GM19452 (cell line): ENCODE data around the gene C20orf204.
A peak's percentile ranks its signal among the peaks of the same experiment; 100 is the strongest.

Experiments used
- ATAC-seq: cut with Tn5 transposase; IDR thresholded peaks from one replicate; pipeline ENCODE4 v1.9.1; 2021; ENCODE audit not compliant: unreplicated experiment

Gene C20orf204

DNA sequence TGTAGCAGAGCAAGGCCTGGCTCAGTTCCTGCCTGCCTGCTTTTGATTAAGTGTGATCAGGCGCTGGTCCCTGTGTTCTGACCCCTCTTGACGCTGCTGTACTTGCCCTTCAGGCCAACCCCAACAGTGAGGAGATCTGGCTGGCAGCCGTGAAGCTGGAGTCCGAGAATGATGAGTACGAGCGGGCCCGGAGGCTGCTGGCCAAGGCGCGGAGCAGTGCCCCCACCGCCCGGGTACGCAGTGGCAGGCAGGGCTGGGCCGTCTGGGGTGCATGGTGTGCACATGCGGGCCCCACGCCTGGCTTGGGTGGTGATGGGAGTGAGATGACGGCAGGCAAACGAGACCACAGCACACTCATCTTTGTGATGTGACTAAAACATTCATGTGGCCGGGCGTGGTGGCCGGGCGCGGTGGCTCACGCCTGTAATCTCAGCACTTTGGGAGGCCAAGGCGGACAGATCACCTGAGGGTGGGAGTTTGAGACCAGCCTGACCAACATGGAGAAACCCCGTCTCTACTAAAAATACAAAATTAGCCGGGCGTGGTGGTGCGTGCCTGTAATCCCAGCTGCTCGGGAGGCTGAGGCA lies 10.1 kb upstream of the C20orf204 start:
- ATAC-seq = no peak

DNA sequence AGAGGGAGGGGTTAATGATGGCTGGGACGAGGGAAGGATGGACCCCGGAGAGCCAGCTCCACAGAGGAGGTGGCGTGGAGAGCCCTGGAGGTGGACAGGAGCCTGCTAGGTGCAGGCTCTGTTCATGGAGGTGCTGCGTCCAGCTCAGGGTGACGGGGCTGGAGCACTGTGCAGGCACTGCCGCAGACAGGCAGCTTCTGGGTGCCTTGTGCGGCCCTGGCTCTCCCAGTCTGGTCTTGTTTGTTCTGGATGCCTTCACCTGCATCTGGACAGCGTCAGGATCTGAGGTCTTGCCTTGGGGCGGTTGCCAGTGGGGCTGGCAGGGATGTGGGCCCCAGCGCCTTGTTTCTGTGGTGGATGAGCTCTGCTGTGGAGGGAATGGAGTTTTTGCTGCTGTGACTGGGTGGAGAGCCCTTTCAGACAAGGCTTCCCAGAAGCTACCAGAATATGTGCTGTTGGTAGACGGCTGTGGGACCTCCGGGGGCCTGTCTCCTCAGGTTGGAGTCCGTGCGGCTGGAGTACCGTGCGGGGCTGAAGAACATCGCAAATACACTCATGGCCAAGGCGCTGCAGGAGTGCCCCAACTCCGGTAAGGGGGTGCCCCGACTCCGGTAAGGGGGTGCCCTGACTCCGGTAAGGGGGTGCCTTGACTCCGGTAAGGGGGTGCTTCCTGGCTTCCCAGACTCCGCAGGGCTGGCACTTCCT lies 7.8 kb upstream of the C20orf204 start:
- ATAC-seq = no peak

GRCh38 chr20:64029293-64030117 lies 6.5 kb upstream of the C20orf204 start:
- ATAC-seq = no peak

DNA sequence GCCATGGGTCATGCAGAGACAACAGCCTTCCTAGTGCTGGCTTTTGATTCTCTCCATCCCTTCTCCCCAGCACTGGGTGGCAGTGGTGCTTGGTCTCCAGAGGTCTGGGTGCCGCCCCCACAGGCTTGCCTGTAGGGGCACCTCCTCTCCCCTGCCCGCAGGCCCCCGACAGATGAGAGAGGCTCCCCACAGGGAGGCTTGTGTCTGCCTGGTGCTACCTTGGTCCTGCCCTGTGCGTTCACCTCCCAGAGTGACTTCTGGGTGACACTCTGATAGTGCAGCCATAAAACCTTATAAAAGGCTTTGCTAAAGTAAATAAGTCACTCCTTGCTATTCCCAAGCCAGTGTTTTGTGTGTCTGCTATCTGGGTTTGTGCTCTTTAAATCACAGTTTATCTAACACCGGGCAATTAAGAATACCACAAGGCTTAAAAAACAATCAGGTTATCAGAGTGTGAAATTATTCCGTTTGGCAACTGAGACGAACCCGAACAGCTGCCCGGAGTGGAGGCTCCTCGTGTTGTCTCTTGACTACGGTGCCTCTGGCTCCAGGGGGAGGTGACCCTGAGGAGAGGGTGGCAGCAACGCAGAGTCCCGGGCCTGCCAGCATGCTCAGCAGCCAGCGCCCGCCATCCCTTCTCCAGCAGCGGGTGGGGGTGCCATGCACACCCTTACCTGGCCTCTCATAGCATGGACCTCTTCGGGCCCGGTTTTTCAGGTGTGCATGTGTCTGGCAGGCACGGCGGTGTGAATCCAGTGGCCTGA lies 5.4 kb upstream of the C20orf204 start:
- ATAC-seq = no peak

- no peak for ATAC-seq
Measured at GRCh38 chr20:64031822-64032314, 4.1 kb upstream of the C20orf204 start.

DNA sequence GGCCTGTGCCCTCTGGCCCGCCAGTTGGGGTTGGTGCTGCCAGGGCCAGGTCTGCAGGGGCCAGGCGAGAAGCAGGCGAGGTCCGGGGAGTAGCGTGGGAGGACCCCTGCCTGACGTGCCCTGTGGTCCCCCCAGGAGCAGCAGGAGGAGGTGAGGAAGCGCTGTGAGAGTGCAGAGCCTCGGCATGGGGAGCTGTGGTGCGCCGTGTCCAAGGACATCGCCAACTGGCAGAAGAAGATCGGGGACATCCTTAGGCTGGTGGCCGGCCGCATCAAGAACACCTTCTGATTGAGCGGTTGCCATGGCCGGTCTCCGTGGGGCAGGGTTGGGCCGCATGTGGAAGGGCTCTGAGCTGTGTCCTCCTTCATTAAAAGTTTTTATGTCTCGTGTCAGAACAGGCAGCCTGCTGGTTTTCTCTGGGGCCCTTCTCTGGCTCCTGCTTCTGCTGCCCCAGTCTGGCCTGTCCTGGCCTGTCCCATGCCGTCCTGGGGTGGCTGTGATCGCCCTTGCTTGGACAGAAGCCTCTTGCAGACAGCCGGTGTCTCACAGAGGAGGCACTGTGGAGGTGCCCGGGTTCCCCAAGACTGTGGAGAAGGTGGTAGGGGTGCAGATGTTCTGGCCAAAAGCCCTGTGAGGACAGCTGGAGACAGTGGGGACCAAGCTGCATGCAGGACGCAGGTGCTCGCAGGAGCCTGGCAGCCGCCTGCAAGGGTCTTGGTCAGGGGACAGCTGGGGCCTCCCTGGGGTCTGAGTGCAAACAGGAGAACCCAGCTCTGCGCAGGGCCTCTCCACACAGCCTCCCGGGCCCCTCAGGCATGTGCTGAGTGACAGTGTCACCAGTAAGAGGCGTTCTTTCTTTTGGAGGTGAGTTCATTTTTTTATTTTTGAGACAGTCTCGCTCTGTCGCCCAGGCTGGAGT lies 3.0 kb upstream of the C20orf204 start:
- ATAC-seq = no peak

DNA sequence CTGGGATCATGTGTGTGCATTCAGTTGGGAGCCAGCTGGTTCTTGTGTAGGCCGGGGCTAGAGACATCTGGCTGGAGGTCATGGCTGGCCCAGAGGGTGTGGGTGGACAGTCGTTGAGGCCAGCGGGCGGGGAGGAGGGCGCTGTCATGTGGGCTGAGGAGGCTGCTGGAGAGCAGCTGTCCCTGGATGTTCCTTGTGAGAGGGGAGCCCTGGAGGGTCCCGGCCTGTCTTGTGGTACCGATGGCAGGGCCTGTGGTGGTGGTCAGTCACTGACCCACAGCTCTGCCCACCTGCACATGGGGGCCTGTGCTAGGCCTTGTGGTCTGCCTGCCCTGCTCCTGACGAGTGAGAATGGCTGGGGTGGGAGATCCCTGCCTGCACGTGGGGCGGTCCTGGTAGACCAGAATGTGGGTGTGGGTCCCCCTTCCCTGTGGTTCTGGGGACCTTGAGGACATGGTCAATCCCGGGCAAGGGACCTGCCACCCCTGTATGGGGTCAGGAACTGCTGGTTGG lies 1.9 kb upstream of the C20orf204 start:
- no peak for ATAC-seq

DNA sequence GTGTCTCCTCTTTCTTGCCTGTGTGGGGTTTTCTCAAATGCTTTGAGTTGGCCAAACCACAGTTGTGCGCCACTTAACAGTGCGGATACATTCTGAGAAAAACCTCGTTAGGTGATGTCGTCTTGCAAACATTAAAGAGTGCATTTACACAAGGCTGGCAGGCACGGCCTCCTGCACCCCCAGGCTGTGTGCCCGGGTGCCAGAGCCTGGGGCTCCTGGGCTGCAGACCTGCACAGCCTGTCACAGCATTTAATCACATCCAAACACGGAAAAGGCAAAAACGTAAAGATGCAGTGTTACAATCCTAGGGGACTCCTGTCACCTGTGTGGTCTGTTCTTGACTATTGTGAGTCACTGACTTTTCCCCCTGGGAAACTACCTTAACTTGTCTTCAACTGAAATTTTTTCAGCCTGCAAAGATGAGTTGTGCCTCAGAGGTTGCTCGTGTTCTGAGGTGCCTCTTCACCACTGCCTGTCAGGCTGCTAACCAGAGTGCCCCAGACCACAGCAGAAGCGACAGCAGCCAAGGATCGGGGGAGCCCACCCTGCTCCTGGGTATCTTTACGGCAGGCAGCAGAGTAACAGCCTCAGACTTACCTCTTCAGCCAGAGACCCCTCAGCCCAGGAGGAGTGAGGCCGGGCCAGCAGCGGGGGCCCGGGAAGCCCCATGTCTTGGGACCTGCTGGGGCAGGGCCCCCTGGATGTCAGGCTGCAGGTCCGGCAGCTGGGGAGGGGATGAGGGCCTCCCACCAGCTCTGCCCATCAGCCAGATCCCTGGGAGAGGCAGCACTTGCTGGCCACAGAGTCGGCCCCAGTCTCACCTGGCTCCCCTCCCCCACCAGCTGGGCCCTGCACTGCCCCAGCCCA lies 683 bp upstream of the C20orf204 start:
- ATAC-seq = no peak

GRCh38 chr20:64036346-64037198 lies 590 bp downstream of the C20orf204 start:
- ATAC-seq = no peak

- ATAC-seq = no peak
Measured at GRCh38 chr20:64037199-64037497, 1.2 kb downstream of the C20orf204 start.

GRCh38 chr20:64037498-64038213 lies 1.7 kb downstream of the C20orf204 start:
- ATAC-seq = no peak

DNA sequence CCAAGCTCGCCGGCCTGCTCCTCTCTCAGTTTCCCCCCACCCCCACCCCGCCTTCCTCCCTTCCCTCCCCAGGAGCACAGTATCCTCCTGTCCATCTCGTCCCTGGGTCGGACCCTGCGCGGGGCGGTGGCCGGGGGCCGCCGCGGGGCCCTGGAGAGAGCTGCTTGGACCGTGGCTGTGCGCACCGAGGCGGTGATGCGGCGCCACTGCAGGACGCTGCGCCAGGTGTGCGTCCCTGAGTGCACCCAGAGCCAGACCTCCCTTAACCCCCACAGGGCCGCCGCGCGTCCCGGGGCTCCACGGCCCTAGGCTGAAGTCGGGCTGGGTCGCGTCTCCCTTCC lies 2.2 kb downstream of the C20orf204 start:
- peak; percentile 42 for ATAC-seq

- peak; percentile 54 for ATAC-seq
Measured at GRCh38 chr20:64038565-64039292, 2.7 kb downstream of the C20orf204 start.

- no peak for ATAC-seq
Measured at GRCh38 chr20:64039293-64040160, 3.5 kb downstream of the C20orf204 start.

DNA sequence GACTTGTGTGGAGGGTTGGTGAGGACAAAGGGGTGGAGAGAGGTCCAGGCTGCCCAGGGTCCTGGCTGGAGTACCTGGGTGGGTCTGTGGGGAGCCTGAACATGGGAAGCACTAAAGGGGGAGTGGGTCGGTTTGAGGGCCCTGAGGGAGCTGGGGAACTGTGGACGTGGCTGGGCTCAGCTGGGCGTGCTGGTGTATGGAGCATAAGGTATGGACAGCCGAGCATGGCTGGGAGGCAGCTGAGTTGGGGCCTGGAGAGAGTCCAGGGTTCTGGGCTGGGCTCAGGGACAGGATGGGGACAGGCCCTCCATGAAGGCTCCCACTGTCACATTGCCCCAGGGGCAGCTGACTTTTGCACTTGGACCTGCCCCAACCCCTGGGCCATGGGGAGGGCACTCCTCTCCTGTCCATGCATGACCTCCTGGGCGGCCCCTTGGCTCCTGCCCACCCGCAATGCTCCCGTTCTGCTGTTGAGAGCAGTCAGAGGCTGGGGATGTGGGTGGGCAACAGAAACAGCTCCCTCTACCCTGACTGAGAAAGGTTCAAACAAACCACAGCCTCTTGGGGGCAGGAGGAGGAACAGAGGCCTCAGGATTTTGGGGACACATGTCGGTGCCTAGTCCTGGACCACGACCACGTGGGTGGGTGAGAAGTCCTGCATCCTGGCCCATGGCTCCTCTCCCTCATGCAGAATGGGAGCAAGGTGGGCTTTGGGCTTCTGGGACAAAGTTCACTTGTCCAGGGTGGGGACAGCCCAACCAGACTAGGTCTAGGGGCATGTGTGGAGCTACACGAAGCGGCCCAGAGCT lies 4.5 kb downstream of the C20orf204 start:
- no peak for ATAC-seq
